NCI-H460 (cell line): ENCODE results near the gene ROBO2. TPM values are rescaled to one million over a fixed set of nuclear protein-coding genes. Genes with fewer than 3 reads are reported as not detected.

Experiments used
- DNase-seq: peaks from one replicate; pipeline ENCODE4 v3.0.0-alpha.2; 2016; ENCODE audit warnings: low read depth; ENCODE audit errors: extremely low read depth
- total RNA-seq: library from RNA; depleted of rRNA; stranded (reverse); fragments of >200 nt; shearing (Covaris generic); gene quantifications from 2 replicates; pipeline ENCODE4 v1.2.3, GENCODE V29; 2014

ROBO2 gene
- total RNA-seq, 1 experiment from 2014 or later = 0.05 TPM

GRCh38 chr3:77052051-77052501 is 12.2 kb downstream of the ROBO2 start:
- no peak for DNase-seq

DNA sequence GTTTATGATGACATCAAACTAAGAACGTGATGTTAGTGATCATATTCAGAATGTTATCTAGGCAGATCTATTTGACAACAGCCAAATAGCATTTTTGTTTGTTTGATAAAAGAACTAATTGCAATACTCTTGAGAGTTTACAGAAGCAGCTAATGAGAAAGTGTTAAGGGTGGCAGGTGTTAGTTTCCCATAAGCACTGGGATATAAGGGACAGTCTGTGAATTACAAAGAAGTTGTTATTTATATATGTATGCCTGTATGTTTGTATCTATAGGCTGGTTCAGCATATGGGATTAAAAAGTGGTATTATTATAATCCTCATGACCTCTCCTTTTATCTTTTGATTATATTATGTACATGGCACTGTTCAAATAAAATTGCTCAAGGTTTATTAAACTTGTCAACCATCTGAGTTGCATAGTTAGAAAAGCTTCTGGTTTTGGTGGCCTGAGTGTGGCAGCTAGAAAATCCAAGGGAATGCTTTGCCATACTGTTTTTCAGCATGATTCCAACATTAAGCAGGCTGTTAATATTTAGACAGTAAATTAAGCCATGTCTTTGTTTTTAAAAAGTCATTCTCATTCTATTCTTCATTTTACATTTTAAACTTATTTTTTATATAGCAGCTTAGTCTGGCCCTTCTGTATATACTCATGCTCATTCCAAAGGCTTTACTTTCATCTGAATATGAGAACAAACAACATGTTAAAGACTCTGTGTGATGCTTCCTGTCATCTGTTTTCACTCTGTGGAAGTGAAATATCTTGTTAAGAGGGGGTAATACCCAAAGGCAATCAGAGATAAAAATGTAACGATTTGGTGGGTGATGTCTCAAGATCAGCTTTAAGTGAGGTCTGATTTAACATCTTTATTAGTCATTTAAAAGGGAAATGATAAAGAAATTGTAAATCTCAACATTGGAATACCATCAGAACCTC is 13.1 kb downstream of the ROBO2 start:
- no peak for DNase-seq

DNA sequence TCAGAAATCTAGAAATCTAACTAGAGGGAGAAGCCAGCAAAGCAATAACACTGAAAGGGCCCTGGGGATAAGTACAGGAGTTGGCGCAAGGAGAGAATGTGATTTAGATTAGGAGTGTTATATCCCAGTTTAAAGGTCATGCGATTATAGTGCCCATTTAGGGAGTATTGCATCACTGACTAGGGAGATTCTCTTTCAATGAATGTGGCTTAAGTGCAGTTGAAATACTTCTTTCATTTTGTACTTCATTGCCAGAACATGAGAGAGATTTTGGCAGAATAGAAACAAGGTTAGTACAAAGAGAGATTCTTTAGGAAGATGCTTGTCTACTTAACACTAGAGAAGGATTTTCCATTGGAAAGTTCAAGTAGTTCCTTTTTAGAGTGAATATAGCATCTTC is 13.9 kb downstream of the ROBO2 start:
- no peak for DNase-seq

- DNase-seq = no peak
Measured at GRCh38 chr3:77055841-77056341, 16.0 kb downstream of the ROBO2 start.

DNA sequence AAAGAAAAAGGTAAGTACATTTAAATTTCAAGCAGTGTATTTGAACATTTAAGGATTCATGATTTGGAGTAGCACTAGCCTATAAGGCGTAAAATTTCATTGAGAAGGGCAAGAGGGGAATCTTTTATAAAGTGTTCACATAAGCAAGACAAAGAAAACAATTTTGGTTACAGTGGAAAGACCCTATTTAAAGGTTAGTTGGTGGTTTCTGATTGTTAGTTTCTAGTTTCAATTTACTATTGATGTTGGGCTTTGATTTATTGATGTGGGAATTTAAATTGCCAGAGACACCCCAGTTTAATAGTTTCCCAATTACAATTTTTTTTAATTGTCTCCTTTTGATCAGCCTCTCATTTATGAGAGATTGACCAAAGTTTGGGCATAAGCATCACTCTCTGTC is 19.5 kb downstream of the ROBO2 start:
- DNase-seq = no peak

- no peak for DNase-seq
Measured at GRCh38 chr3:77063423-77063822, 23.5 kb downstream of the ROBO2 start.

GRCh38 chr3:77065750-77066149 is 25.9 kb downstream of the ROBO2 start:
- DNase-seq = no peak

DNA sequence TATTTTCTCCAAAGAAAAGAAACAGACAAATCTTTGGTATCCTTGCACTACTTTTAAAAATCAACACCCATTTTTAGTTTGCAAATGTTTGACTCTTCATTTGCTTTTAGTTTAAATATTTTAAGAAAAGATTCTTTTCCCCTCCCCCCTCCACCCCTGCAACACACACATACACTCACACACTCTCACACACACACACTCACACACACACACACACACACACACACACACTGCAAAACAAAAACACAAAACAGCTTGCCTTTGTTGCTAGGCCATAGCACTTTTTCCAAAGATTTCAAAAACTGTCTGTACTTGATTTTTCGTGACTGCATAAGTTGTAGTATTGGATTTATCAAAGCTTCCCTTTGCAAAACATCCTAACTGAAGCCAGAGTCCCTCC is 26.9 kb downstream of the ROBO2 start:
- no peak for DNase-seq

DNA sequence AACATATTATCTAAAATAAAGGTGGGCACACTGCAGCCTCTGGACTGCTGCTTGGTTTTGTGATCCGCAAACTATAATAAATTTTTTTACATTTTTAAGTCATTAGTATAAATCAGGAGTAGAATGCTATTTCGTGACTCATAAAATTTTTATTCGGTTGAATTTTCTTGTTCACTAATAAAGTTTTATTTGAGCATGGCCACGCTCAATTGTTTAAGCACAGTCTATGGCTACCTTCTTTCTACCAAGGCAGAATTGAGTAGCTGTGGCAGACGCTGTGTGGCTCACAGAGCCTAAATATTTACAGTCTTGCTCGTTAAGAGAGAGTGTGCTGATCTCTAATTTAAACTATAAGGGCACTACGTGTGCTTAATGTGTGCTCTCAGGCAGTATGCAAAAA is 28.9 kb downstream of the ROBO2 start:
- no peak for DNase-seq

GRCh38 chr3:77071364-77071763 is 31.5 kb downstream of the ROBO2 start:
- no peak for DNase-seq

- DNase-seq = no peak
Measured at GRCh38 chr3:77071809-77072208, 31.9 kb downstream of the ROBO2 start.

DNA sequence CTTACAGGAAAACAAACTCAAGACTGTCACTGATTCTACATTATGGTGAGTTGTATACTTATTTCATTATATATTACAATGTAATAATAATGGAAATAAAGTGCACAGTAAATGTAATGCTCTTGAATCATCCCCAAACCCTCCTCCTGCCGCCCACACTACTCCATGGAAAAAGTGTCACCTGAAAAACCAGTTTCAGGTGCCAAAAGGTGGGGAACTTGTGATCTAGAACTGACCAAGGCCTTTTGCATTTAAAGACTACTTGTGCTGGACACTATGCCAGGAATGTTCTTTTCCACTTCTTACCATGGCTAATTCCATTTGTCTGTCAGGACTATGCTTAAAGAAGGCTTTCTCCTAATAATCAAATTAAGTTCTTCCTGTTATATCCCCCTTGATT is 32.3 kb downstream of the ROBO2 start:
- DNase-seq = no peak

GRCh38 chr3:77078279-77078678 is 38.4 kb downstream of the ROBO2 start:
- no peak for DNase-seq

- no peak for DNase-seq
Measured at GRCh38 chr3:77079988-77080610, 40.2 kb downstream of the ROBO2 start.

DNA sequence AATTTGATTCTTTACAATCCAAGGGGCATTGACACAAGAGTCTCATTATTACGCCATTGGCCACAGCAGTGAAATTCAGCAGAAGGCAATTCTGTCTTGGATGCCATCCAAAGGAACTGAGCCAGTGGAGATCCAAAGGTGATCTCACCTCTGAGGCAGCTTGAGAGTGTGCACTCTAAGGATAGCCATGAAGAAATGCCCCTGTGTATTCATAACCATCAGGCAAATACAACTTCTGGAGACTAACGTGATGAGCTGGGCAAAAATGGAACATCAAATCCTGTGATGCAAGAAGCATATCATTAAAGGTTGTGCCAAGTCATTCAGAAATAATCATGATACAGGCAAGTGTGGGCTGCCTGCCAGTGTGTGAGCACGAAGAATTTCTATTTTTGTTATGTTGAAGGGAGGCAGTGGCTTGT is 41.4 kb downstream of the ROBO2 start:
- no peak for DNase-seq

GRCh38 chr3:77084511-77084910 is 44.6 kb downstream of the ROBO2 start:
- DNase-seq = no peak

- no peak for DNase-seq
Measured at GRCh38 chr3:77086408-77086807, 46.5 kb downstream of the ROBO2 start.

DNA sequence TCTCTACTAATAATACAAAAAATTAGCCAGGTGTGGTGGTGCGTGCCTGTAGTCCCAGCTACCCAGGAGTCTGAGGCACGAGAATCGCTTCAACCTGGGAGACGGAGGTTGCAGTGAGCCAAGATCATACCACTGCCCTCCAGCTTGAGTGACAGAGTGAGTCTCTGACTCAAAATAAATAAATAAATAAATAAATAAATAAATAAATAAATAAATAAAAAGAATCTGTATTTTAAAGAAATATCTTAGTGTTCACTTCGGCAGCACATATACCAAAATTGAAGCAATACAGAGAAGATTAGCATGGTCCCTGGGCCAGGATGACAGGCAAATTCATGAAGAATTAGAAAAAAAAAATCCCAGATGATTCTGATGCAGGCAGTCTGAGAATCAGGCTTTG is 51.9 kb downstream of the ROBO2 start:
- no peak for DNase-seq

DNA sequence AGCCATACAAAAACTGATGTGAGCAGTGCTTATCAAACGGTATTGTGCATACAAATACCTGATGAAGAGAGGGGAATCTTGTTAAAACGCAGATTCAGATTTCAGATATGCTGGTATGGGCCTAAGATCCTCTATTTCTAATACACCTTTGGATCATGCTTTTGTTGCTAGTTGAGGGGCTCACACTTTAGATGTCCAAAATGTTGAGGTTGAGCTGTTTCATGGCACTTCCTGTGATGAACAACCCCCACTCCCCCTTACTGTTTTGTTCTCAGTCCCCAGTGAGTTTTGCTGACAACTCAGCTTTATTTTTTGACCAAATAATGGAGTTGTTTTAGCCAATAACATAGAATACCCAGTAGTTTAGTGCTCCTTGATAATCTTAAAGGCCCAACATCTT is 53.2 kb downstream of the ROBO2 start:
- no peak for DNase-seq

DNA sequence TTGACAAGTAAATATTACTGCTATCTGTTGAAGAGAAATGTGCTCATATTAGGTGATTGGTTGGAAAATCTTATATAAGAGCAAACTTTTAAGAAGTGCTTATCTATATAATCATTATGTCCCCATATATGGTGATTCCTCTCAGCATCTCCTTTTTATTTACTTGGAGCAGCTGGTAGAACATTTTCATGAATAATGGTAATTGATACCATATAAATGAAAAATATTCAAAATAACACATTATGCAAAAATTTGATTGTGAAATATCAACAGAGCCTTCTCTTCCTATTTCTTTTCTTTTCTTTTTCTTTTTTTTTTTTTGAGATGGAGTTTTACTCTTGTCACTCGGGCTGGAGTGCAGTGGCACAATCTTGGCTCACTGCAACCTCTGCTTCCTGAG is 56.2 kb downstream of the ROBO2 start:
- no peak for DNase-seq

- no peak for DNase-seq
Measured at GRCh38 chr3:77096966-77097890, 57.3 kb downstream of the ROBO2 start.
